GM12865 (cell line): ENCODE data around the gene SDCBP2.

ENCODE experiments used
- DNase-seq: peaks from one replicate; pipeline ENCODE4 v3.0.0; 2010; ENCODE audit warnings: low read depth
- H3K4me3 ChIP-seq: 2 replicates; pipeline ENCODE4 v1.5.1; 2011; ENCODE audit warnings: mild to moderate bottlenecking, low read depth, low read length, control low read depth
- CTCF ChIP-seq: IDR thresholded peaks from 2 replicates; pipeline ENCODE4 v1.5.1; 2011; ENCODE audit warnings: low read length, control low read depth, low read depth, inconsistent platforms; ENCODE audit not compliant: insufficient read depth; ENCODE audit errors: missing control alignments

Gene SDCBP2

DNA sequence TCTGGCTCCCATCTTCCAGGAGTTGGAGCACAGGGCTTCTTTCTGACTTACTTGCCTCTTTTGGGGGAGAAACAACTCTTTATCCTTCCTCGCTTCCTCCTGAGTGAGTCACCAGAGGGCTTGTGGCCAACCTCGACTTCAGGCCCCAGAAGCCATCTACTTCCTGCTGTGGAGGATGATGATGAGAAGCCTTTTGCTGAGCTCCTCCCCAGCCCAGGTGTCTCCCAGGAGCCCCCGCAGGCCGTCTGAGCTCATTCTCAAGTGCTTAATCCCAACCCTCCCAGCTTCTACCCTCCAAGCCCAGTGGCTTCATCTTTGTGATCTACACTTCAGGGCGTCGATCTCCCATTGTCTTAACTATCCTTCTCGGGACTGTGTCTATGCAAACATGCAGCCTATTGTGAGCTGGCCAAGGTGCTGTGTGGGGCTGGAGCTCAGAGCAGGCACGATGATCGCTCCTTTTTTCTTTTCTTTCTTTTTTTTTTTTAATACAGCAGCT lies 27.9 kb downstream of the SDCBP2 start:
- no peak for TF ChIP-seq CTCF
- no peak overlapping the region for H3K4me3 ChIP-seq
- no peak for DNase-seq

- H3K4me3 ChIP-seq = no peak overlapping the region
- no peak for DNase-seq
- no peak for TF ChIP-seq CTCF
These were observed 28.7 kb downstream of the SDCBP2 start for GRCh38 chr20:1300083-1300840.

DNA sequence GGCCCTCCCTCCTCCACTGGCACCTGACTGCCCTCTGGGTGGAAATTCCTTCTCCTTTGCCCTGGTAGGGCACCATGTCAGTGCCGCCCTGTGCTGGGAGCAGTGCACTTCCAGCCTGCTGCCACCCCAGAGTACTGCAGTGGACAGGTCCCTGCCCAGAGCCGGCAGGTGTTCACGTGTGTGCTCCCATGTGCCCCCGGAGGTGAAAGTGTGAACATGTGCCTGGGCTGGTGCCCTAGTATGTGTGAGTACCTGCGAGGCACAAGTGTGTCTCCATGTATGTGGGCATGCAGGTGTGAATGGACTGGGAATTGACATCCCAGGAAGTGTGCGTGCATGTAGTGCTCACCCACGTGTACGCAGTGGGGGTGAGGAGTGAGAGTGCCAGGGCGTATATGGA lies 29.4 kb downstream of the SDCBP2 start:
- peak; percentile 15 for TF ChIP-seq CTCF
- no peak overlapping the region for H3K4me3 ChIP-seq
- DNase-seq = no peak

DNA sequence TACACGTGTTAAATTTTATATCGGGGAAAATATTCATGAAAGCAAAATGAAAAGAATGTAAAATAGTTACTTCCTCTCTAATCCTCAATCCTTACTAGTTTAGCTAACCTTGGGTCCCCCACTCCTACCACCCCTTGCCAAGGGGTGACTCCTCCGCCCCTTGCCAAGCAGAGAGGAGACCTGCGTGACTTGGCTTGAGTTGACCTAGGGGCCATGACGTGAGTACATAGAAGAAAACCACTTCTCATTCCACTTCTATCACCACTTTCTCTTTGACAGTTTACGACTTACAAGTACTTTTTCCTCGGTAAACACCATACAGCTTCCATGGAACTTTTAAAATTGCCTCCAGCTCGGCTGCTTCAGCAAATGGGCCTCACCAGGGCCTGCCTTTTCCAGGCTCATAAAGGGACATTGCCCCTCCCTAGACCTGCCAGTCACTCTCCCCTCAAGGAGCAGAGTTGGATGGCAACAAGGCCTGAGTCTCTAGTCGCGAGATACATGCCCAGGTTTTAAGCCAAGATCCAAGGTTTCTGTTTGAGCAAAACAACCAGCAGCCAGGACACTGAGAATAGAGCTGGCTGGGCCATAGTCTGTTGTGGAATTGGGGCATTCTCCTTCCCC lies 29.9 kb downstream of the SDCBP2 start:
- DNase-seq = no peak
- TF ChIP-seq CTCF = no peak
- H3K4me3 ChIP-seq = no peak overlapping the region

DNA sequence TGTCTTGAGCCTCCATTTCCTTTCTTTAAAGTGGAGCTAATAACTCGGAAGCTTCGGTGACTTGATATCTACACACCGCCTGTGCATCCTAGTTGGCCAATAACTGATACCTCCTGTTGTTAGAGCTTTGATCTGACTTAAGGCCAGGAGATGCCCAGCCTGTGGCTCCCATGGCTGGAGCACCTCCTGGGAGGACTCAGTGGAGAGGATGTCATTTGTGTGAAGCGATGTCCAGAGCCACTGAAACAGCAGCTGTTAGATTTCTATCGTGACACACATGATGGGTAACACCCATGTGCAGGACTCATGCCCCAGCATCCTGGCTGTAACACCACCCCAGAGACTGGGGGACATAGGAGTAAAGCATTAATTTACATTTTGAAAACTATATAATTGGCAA lies 30.8 kb downstream of the SDCBP2 start:
- DNase-seq = no peak
- H3K4me3 ChIP-seq = no peak overlapping the region
- no peak for TF ChIP-seq CTCF

DNA sequence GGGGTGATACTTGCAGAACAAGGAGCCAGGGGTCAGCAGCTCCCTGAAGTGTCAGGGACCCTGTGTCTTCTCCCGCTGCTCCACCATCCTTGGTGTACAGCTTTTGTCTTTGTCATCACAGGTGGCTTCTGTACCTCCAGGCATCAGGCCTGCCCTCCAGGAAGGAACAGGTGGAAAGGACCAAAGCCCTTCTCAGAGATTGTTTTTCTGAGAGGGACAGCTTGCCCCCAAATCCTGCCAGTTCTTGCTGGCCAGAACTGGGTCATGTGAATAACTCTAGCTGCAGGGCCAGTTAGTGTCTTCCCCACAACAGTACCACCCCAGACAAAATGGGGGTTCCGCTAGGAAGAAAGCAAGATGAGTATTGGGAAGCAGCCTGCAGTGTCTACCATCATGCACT lies 31.5 kb downstream of the SDCBP2 start:
- H3K4me3 ChIP-seq = no peak overlapping the region
- no peak for TF ChIP-seq CTCF
- no peak for DNase-seq
